ENCODE results near the gene PLK4.

Gene PLK4

GRCh38 chr4:127857641-127858040 is 23.1 kb upstream of the PLK4 start:
- Mint-ChIP-seq H3K4me1 (no peaks in the 10 kb centered on the region), H3K27ac (no peak overlapping the region), H3K4me3 (no peak overlapping the region), H3K36me3 (ENCODE audit: low read depth) (peaks cover 53% of the 10 kb centered on the region), H3K27me3 (ENCODE audit: low read depth) (no peaks in the 10 kb centered on the region), H3K9me3 (peaks cover 51% of the 10 kb centered on the region)
- no peak for TF ChIP-seq CTCF (IDR thresholded peaks at IDR 0.05; ENCODE audit: unreplicated experiment in 3 of 3)

DNA sequence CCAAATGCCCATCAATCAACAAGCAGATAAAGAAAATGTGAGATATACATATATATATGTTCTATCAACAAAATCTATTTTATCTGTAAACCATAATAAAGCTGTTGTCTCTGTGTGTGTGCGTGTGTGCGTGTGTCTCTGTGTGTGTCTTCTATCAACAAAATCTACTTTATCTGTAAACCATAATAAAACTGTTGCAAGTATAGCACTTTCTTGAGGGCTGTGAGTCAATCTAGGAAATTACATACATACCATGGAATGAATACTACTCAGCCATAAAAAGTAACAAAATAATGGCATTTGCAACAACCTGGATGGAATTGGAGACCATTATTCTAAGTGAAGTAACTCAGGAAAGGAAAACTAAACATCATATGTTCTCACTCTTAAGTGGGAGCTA is 12.5 kb upstream of the PLK4 start:
- TF ChIP-seq CTCF (IDR thresholded peaks at IDR 0.05; ENCODE audit: unreplicated experiment in 3 of 3): no peak
- H3K27me3 Mint-ChIP-seq (ENCODE audit: low read depth): no peaks in the 10 kb centered on the region
- H3K36me3 Mint-ChIP-seq (ENCODE audit: low read depth): no peaks in the 10 kb centered on the region
- peaks cover 5% of the 10 kb centered on the region for H3K4me1 Mint-ChIP-seq
- H3K9me3 Mint-ChIP-seq: peaks cover 17% of the 10 kb centered on the region
- no peak overlapping the region for H3K27ac Mint-ChIP-seq
- H3K4me3 Mint-ChIP-seq: no peak overlapping the region

DNA sequence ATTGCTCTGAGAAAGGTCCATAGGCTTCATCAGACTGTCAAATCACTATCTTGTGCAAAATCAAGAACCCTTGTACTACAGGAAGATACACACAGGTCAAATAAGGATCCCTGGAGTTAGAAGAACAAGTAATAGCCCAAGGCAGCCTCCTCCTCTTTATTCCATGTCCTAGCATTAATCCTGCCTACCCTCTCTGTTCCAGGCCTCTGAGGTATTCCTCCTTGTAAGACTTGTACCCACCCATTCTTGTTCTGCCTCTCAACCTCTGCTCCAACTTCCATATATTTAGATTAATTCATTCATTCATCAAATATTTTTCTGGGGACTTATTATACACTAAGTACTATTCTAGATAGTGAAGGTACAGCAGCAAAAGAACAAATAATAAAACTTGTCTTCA is 10.4 kb upstream of the PLK4 start:
- Mint-ChIP-seq H3K27ac (no peak overlapping the region), H3K9me3 (peaks cover 18% of the 10 kb centered on the region)

GRCh38 chr4:127870688-127871087 is 10.0 kb upstream of the PLK4 start:
- Mint-ChIP-seq H3K27me3 (ENCODE audit: low read depth) (no peaks in the 10 kb centered on the region), H3K9me3 (peaks cover 18% of the 10 kb centered on the region)
- no peak for TF ChIP-seq CTCF (IDR thresholded peaks at IDR 0.05; ENCODE audit: unreplicated experiment in 3 of 3)

More for the DNA sequence above, 10.4 kb upstream of the PLK4 start:
- Mint-ChIP-seq H3K4me1 (peaks cover 5% of the 10 kb centered on the region), H3K36me3 (ENCODE audit: low read depth) (peaks cover 9% of the 10 kb centered on the region), H3K4me3 (no peak overlapping the region), H3K27me3 (ENCODE audit: low read depth) (no peaks in the 10 kb centered on the region)
- no peak for TF ChIP-seq CTCF (IDR thresholded peaks at IDR 0.05; ENCODE audit: unreplicated experiment in 3 of 3)

GRCh38 chr4:127875791-127876190 is 4.9 kb upstream of the PLK4 start:
- Mint-ChIP-seq H3K4me3 (no peak overlapping the region), H3K9me3 (peaks cover 4% of the 10 kb centered on the region)
- no peak for TF ChIP-seq CTCF (IDR thresholded peaks at IDR 0.05; ENCODE audit: unreplicated experiment in 3 of 3)

More at GRCh38 chr4:127870688-127871087, 10.0 kb upstream of the PLK4 start:
- Mint-ChIP-seq H3K27ac (no peak overlapping the region), H3K36me3 (ENCODE audit: low read depth) (peaks cover 11% of the 10 kb centered on the region), H3K4me3 (no peak overlapping the region), H3K4me1 (peaks cover 5% of the 10 kb centered on the region)

GRCh38 chr4:127881563-127881864 is 821 bp downstream of the PLK4 start:
- H3K4me1 Mint-ChIP-seq: peaks cover 16% of the 10 kb centered on the region
- peak overlapping the region; percentile 95 to 100 (median 99) for H3K4me3 Mint-ChIP-seq
- TF ChIP-seq CTCF (IDR thresholded peaks at IDR 0.05; ENCODE audit: unreplicated experiment in 3 of 3): no peak
- H3K27me3 Mint-ChIP-seq (ENCODE audit: low read depth): no peaks in the 10 kb centered on the region
- H3K36me3 Mint-ChIP-seq (ENCODE audit: low read depth): peaks cover 18% of the 10 kb centered on the region
- H3K27ac Mint-ChIP-seq: peak overlapping the region; percentile 96 to 99 (median 99)
- no peaks in the 10 kb centered on the region for H3K9me3 Mint-ChIP-seq

More at GRCh38 chr4:127875791-127876190, 4.9 kb upstream of the PLK4 start:
- peaks cover 11% of the 10 kb centered on the region for H3K36me3 Mint-ChIP-seq (ENCODE audit: low read depth)
- H3K27me3 Mint-ChIP-seq (ENCODE audit: low read depth): no peaks in the 10 kb centered on the region
- H3K4me1 Mint-ChIP-seq: peaks cover 13% of the 10 kb centered on the region
- H3K27ac Mint-ChIP-seq: no peak overlapping the region

Measured in nephron (organoid).